Stimulated activated memory B cell treated with anti-CD40 and anti-IgM and Interleukin-4, amounts not matched to agents 10 μg/mL and 1 μg/mL and 100 μg/mL, for 72 hours (primary cell): ENCODE data around the gene MAML1.
"Not testable (repeated sequence)": the region's sequence is repeated elsewhere in the genome, so short reads cannot be mapped to it uniquely, and the experiment has no call there.

ENCODE experiments used
- ATAC-seq: fragments of 150-1000 bp; cut with Tn5 transposase; 2 replicates; pipeline ENCODE4 v1.10.0; 2021
- H3K27ac Mint-ChIP-seq: one replicate; pipeline ENCODE4 v1.8.0; 2022; ENCODE audit warnings: mild to moderate bottlenecking, mixed read lengths
- H3K27me3 Mint-ChIP-seq: one replicate; pipeline ENCODE4 v1.8.0; 2022; ENCODE audit warnings: mixed read lengths
- H3K36me3 Mint-ChIP-seq: one replicate; pipeline ENCODE4 v1.8.0; 2022; ENCODE audit warnings: mixed read lengths
- H3K4me1 Mint-ChIP-seq: one replicate; pipeline ENCODE4 v1.8.0; 2022; ENCODE audit warnings: mixed read lengths
- H3K4me3 Mint-ChIP-seq: one replicate; pipeline ENCODE4 v1.8.0; 2022; ENCODE audit warnings: mild to moderate bottlenecking, moderate library complexity, mixed read lengths
- H3K9me3 Mint-ChIP-seq: one replicate; pipeline ENCODE4 v1.8.0; 2022; ENCODE audit warnings: mixed read lengths

MAML1 gene

DNA sequence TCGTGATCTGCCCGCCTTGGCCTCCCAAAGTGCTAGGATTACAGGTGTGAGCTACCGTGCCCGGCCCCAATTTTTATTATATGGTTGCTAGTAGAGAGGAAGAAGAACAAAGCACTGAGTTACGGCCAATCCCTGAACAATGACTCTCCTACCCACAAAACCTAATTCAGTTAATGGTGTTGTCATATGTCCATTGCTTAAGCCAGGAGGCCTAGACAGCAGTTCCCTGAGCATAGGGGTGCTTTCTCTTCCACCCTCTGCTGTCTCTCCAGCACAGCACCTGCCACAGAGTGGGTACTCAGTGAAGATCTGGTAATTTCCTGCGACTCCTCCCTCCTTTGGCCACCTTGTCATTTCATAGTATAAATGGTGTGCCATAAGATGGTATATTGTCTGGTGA lies 39.7 kb downstream of the MAML1 start:
- H3K4me1 Mint-ChIP-seq = no peaks in the 10 kb centered on the region
- H3K27me3 Mint-ChIP-seq = no peaks in the 10 kb centered on the region
- no peak overlapping the region for H3K27ac Mint-ChIP-seq
- H3K4me3 Mint-ChIP-seq = no peak overlapping the region
- peaks cover 66% of the 10 kb centered on the region for H3K36me3 Mint-ChIP-seq
- ATAC-seq = no peak
- H3K9me3 Mint-ChIP-seq = no peaks in the 10 kb centered on the region

DNA sequence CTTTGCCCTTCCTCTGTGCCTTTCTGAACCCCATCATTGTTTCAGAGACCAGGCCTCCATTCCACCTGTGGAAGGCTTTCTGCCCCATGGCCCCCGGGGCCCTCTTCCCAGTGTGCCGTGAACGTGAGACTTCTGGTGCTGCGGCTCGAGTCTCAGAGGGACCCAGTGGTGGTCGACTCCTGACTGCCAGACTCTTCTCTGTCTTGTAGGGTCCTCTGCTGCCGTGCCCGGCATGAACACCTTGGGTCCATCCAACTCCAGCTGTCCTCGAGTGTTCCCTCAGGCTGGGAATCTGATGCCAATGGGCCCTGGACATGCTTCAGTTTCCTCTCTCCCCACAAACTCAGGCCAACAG lies 41.0 kb downstream of the MAML1 start:
- Mint-ChIP-seq H3K4me1 (no peaks in the 10 kb centered on the region), H3K36me3 (peaks cover 68% of the 10 kb centered on the region), H3K27me3 (no peaks in the 10 kb centered on the region), H3K9me3 (no peaks in the 10 kb centered on the region), H3K4me3 (no peak overlapping the region), H3K27ac (no peak overlapping the region)
- ATAC-seq = no peak

DNA sequence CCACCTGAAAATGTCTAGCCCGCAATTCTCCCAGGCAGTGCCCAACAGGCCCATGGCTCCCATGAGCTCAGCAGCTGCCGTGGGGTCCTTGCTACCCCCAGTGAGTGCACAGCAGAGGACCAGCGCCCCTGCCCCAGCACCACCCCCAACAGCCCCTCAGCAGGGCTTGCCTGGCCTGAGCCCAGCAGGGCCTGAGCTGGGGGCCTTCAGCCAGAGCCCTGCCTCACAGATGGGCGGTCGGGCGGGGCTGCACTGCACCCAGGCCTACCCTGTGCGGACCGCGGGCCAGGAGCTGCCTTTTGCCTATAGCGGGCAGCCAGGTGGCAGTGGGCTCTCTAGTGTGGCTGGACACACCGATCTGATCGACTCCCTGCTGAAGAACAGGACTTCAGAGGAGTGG lies 41.8 kb downstream of the MAML1 start:
- Mint-ChIP-seq H3K36me3 (peaks cover 65% of the 10 kb centered on the region), H3K9me3 (no peaks in the 10 kb centered on the region), H3K4me3 (no peak overlapping the region), H3K4me1 (no peaks in the 10 kb centered on the region), H3K27me3 (no peaks in the 10 kb centered on the region), H3K27ac (no peak overlapping the region)
- ATAC-seq = no peak

DNA sequence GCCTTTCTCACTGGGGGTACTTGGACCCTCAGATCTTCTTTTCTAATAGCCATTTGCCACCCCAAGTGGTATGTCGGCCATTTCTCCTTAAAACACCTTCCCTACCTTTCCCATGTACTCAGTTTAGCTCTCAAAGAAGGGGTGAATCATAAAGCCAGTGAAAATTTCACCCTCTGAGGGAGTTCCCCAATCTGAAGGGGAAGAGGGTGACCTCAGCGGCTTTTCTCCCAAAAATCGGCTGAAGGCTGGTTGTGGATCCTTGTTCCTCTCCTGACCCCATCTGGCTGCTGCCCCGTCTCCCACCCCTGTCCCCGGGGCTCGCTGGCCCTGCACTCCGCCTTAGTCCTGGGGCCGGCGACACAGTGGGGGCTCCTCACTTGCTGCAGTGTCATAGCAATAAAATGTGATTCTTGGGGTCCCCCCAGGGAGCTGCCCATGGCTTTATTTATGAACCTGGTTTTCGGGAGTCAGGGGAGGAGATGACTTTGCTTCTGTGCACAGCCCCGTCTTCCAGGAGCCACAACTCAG lies 43.9 kb downstream of the MAML1 start:
- no peak overlapping the region for H3K4me3 Mint-ChIP-seq
- H3K27me3 Mint-ChIP-seq = no peaks in the 10 kb centered on the region
- H3K9me3 Mint-ChIP-seq = no peaks in the 10 kb centered on the region
- peaks cover 66% of the 10 kb centered on the region for H3K36me3 Mint-ChIP-seq
- no peaks in the 10 kb centered on the region for H3K4me1 Mint-ChIP-seq
- no peak for ATAC-seq
- no peak overlapping the region for H3K27ac Mint-ChIP-seq

DNA sequence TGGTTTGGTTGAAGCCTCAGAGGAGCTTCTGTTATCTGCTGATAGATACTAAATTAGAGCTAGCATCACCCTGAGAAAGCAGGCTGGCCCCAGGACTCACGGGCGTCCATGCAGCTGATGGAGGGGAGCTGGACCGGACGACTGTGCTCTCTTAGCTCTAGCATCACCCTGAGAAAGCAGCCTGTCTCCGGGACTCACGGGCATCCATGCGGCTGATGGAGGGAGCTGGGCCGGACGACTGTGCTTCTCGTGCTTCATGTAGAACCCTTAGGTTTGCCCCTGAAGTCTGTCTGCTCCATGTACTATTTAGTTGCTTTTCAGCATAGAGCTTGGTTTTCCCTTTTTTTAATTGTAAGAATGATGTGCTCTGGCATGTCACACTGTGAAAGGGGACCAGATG lies 44.8 kb downstream of the MAML1 start:
- no peak for ATAC-seq
- no peak overlapping the region for H3K27ac Mint-ChIP-seq
- no peaks in the 10 kb centered on the region for H3K27me3 Mint-ChIP-seq
- no peaks in the 10 kb centered on the region for H3K4me1 Mint-ChIP-seq
- H3K9me3 Mint-ChIP-seq = no peaks in the 10 kb centered on the region
- peaks cover 63% of the 10 kb centered on the region for H3K36me3 Mint-ChIP-seq
- H3K4me3 Mint-ChIP-seq = no peak overlapping the region

DNA sequence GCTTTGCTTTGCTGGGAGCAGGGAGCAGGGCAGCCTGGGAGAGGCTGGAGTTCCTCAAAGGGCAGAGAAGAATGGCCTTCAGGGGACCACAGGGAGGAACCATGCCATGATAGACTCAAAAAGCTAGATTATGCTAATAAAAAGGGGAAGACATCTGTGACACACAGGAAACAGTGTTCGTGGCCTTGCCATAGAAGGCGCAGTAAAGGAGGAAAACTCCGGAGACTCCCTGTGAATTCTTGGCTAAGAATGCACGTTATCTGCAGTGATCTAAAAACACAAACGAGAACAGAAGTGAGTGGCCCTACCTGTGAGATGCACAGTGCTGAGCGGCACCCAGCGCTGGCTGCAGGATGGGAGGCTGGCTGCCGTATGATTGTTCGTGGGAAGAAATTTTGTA lies 45.3 kb downstream of the MAML1 start:
- no peaks in the 10 kb centered on the region for H3K27me3 Mint-ChIP-seq

DNA sequence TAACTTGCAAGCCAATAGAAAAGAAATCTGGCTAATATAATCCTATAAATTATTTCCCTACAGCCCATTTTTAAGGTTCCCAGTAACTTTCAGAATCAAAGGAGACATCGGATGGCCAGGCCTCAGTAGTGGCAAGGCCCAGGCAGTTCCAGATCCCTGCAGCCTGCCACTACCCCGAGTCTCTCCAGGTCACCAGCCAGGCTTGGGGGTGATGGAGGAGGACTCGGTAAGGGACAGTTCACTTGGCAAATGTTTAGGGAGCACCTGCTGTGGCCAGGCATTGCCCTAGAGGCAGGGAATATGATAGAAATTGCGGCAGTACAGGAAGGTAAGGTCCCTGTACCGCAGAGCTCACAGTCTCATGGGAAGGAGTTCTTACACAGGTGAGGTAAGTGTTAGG lies 46.0 kb downstream of the MAML1 start:
- peaks cover 52% of the 10 kb centered on the region for H3K36me3 Mint-ChIP-seq
- H3K27me3 Mint-ChIP-seq = no peaks in the 10 kb centered on the region
- ATAC-seq = no peak
- H3K27ac Mint-ChIP-seq = no peak overlapping the region
- no peak overlapping the region for H3K4me3 Mint-ChIP-seq
- H3K4me1 Mint-ChIP-seq = no peaks in the 10 kb centered on the region
- H3K9me3 Mint-ChIP-seq = no peaks in the 10 kb centered on the region

More for the DNA sequence above, 45.3 kb downstream of the MAML1 start:
- H3K36me3 Mint-ChIP-seq = peaks cover 59% of the 10 kb centered on the region
- H3K4me3 Mint-ChIP-seq = no peak overlapping the region
- H3K9me3 Mint-ChIP-seq = no peaks in the 10 kb centered on the region
- no peak overlapping the region for H3K27ac Mint-ChIP-seq
- no peak for ATAC-seq
- H3K4me1 Mint-ChIP-seq = no peaks in the 10 kb centered on the region

DNA sequence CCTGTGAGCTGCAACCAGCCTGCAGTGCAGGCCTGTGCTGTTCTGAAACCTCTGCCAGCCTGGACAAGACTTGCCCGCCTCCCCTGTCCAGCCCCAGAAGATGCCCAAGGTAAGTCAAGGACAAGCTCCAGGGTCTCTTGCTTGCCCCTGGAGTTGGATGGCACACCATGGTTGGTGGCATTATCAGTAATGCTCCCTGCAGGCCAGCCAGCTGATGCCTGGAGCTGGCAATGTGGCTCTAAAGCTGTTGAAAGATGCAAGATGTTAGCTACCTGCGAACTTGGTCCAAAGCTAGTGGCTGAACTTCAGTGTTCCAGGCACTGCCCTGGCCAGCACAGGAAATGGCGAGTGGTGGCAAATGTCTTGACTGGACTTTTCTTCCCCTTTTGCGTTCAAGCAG lies 47.2 kb downstream of the MAML1 start:
- H3K4me3 Mint-ChIP-seq = no peak overlapping the region
- no peaks in the 10 kb centered on the region for H3K27me3 Mint-ChIP-seq
- peaks cover 41% of the 10 kb centered on the region for H3K36me3 Mint-ChIP-seq
- no peaks in the 10 kb centered on the region for H3K9me3 Mint-ChIP-seq
- no peak overlapping the region for H3K27ac Mint-ChIP-seq
- H3K4me1 Mint-ChIP-seq = no peaks in the 10 kb centered on the region
- ATAC-seq = no peak

DNA sequence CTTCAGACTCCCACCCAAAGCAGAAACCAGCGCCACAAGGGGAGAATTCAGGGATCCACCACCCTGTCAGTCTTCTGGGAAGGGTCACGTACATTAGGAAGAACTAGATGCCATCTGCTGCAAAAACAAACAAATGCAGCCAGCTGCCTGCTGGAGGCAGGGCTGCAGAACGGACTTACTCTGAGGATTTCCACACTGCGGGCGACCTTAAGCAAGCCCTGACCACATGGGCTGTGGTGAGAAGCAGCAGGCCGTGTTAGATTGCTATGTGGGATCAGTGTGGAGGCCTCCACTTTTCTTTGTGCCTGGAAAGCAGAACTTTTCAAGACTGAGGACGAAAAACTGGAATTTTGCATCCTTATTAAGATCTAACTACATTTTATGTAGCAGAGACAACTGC lies 47.7 kb downstream of the MAML1 start:
- Mint-ChIP-seq H3K9me3 (no peaks in the 10 kb centered on the region), H3K27me3 (no peaks in the 10 kb centered on the region), H3K36me3 (peaks cover 41% of the 10 kb centered on the region), H3K27ac (no peak overlapping the region), H3K4me3 (no peak overlapping the region), H3K4me1 (no peaks in the 10 kb centered on the region)
- no peak for ATAC-seq

DNA sequence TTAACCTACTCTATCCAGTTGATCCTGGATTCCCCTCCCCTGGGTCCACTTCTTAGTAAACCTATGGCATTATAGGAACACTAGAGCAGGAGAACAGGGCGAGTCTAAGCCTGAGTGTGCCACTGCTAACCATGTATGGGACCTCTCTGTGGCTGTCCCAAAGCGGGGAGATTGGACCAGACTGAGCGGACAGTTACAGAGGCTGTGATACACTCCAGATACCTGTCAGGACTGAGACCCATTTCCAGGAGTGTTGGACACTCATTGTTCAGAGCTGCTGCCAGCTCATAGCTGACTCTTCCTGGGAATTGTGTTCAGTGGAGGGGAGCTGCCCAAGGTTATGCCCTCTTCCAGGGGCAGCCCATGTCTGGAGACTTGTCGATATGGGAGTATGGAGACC lies 49.2 kb downstream of the MAML1 start:
- H3K27ac Mint-ChIP-seq = no peak overlapping the region
- no peak for ATAC-seq
- no peak overlapping the region for H3K4me3 Mint-ChIP-seq
- H3K27me3 Mint-ChIP-seq = no peaks in the 10 kb centered on the region
- H3K4me1 Mint-ChIP-seq = peaks cover 7% of the 10 kb centered on the region
- peaks cover 27% of the 10 kb centered on the region for H3K36me3 Mint-ChIP-seq
- H3K9me3 Mint-ChIP-seq = no peaks in the 10 kb centered on the region

DNA sequence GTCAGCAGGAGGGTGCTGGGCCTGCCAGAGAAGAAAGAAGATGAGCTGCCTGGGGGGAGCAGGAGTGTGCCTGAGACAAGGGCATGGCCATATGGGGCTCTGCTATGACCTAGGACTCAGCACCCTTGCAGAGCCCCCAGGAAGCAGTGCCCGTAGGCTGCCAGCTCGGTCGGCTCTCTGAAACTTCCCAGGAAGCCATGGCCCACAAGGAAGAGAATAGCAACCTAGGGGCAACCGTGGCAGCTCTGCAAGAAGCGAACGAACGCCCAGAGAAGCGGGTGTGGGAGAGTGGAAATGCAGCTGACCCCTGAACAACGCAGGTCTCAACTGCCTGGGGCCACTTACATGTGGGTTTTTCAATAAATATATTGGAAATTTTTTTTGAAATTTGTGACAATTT lies 50.5 kb downstream of the MAML1 start:
- Mint-ChIP-seq H3K4me1 (peaks cover 7% of the 10 kb centered on the region), H3K36me3 (peaks cover 17% of the 10 kb centered on the region), H3K27ac (no peak overlapping the region), H3K4me3 (no peak overlapping the region), H3K27me3 (no peaks in the 10 kb centered on the region), H3K9me3 (no peaks in the 10 kb centered on the region)
- ATAC-seq = no peak

DNA sequence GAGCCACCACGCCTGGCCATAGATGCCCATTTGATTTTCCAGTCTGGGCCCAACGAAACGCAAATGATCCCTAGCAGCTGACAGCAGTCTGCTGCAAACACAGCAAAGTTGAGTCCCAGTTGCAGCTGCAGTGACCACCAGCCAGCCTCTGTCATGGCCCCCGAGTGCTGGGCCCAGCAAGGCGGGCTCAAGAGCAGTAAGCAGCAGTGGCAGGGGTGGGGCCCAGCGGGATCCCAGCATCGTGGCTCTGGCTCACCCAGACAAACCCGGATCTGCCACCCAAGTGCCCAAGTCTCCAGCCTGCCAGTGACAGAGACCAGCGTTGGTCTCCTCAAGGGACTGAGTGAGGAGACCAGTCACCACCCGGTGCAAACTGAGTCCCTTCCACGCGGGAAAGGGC lies 54.2 kb downstream of the MAML1 start:
- no peaks in the 10 kb centered on the region for H3K36me3 Mint-ChIP-seq
- H3K27ac Mint-ChIP-seq = no peak overlapping the region
- H3K4me1 Mint-ChIP-seq = peaks cover 7% of the 10 kb centered on the region
- no peak overlapping the region for H3K4me3 Mint-ChIP-seq
- H3K27me3 Mint-ChIP-seq = no peaks in the 10 kb centered on the region
- H3K9me3 Mint-ChIP-seq = peaks cover 3% of the 10 kb centered on the region
- no peak for ATAC-seq

DNA sequence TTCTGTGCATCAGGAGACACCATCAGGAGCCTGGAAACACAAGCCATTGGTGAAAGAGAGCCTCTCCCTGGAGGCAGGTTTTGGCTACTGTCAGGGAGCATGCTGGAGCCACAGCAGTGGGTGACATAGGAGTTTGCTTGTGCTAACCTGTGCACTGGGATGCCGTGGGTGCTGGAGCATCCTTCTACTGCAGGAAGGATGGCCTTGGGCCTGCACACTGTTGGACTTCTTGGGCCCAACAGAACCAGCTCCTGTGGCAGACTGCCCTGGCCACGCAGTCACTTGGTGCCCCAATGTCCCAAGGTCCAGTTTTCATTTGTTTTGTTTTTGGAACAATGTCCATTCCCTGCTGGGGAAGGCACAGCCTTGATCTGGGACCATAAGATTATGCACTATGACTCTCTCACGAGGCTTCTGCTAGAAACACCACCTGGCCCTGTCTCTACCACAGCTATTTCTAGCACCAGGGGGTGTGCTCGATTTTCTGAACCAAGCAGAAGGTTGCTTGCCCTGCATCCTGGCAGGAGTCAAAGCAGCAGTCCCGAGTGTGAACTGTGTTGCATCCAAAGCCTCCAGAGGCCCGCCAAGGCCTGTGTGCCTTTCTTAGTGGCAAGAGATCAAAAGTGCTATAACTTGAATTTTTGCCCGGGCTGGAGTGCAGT lies 55.7 kb downstream of the MAML1 start:
- no peaks in the 10 kb centered on the region for H3K27me3 Mint-ChIP-seq
- no peak overlapping the region for H3K27ac Mint-ChIP-seq
- peaks cover 3% of the 10 kb centered on the region for H3K9me3 Mint-ChIP-seq
- no peaks in the 10 kb centered on the region for H3K36me3 Mint-ChIP-seq
- H3K4me3 Mint-ChIP-seq = no peak overlapping the region
- H3K4me1 Mint-ChIP-seq = peaks cover 19% of the 10 kb centered on the region
- ATAC-seq = no peak

DNA sequence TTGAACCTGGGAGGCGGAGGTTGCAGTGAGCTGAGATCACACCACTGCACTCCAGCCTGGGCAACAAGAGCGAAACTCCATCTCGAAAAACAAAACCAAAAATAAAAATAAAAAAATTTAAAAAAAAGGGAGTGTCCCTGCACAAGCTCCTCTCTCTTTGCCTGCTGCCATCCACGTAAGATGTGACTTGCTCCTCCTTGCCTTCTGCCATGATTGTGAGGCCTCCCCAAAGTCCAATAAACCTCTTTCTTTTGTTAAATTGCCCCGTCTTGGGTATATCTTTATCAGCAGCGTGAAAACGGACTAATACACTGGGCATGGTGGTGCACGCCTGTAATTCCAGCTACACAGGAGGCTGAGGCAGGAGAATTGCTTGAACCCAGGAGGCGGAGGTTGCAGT lies 56.7 kb downstream of the MAML1 start:
- H3K27me3 Mint-ChIP-seq, ATAC-seq, H3K36me3 Mint-ChIP-seq, H3K27ac Mint-ChIP-seq, H3K4me3 Mint-ChIP-seq, H3K9me3 Mint-ChIP-seq: not testable (repeated sequence)
- peaks cover 29% of the 10 kb centered on the region for H3K4me1 Mint-ChIP-seq

DNA sequence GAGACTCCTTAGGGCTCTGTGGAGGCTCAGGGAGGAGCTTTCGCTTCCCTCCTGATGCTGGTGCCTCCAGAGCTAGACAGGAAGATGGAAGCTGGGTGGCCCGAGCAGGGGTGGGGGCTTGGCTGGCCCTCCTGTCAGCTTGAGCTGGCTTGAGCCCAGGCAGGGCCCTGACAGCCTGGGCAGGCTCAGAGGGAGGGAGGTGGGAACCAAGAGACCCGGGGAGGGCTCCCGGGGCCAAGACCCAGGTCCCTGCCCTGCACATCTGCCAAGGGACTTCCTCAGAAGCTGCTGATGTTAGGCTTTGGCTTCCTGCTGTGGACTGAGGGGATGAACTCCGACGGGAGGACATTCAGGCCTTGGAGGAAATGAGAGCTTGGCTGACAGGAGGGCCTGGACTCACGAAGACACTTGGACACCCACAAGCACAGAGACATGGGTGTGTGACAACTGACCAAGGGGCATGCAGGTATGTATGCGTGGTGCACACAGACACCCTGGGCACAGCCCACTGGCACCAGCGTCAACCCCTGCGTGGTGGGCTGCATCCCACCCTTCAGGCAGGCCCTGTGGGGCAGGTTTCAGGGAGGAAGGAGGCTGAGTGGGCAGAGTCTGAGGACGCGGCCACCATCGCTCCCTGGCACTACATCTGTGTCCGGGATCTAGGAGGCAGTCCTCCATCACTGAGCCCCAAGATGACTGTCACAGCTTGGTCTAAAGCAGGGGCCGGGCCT lies 59.4 kb downstream of the MAML1 start:
- Mint-ChIP-seq H3K27me3 (no peaks in the 10 kb centered on the region), H3K9me3 (peaks cover 3% of the 10 kb centered on the region), H3K4me1 (peaks cover 37% of the 10 kb centered on the region), H3K27ac (no peak overlapping the region), H3K36me3 (peaks cover 5% of the 10 kb centered on the region), H3K4me3 (no peak overlapping the region)
- ATAC-seq = no peak
